ENCODE data around the gene FEZ2. TPM values are rescaled to one million over a fixed set of nuclear protein-coding genes. Genes with fewer than 3 reads are reported as not detected.

FEZ2 gene
- total RNA-seq, 1 donor, result 62.8 TPM

GRCh38 chr2:36507408-36507812 is 90.6 kb downstream of the FEZ2 start:
- no peak overlapping the region for H3K4me3 ChIP-seq (ENCODE audit: low read depth, low read length)
- peak; percentile 97 for TF ChIP-seq CTCF (IDR thresholded peaks at IDR 0.05; ENCODE audit: insufficient read depth, low read length)
- peak; percentile 78 for DNase-seq (ENCODE audit: low read depth)

Other genes starting within 250 kb of the FEZ2 start
- 100 and 108 TPM in 2 replicates for gene CRIM1, start 242.4 kb downstream of the FEZ2 start, total RNA-seq (ENCODE audit: low replicate concordance)
- gene VIT, start 98.5 kb upstream of the FEZ2 start, total RNA-seq (ENCODE audit: low replicate concordance), result 2.0 and 12.9 TPM in 2 replicates